WTC11 (cell line): ENCODE measurements around the gene PFDN1. TPM values are rescaled to one million over a fixed set of nuclear protein-coding genes. Genes with fewer than 3 reads are reported as not detected.

ENCODE experiments used
- ATAC-seq: fragments of 200-7000 bp; cut with Tn5 transposase; 2 replicates; pipeline ENCODE4 v1.10.0; 2021; ENCODE audit warnings: mild to moderate bottlenecking, moderate library complexity
- CTCF ChIA-PET: fragments of 300-600 bp; sonication (Branson Sonifier 250); formaldehyde crosslinking; loops from one replicate; lab custom pipeline; 2021; ENCODE audit warnings: antibody characterized with exemption; lab: Charles Lee
- POLR2A ChIA-PET: fragments of 350-600 bp; sonication (Branson Sonifier 250); formaldehyde crosslinking; loops from one replicate; lab custom pipeline; 2021; ENCODE audit warnings: antibody characterized with exemption; lab: Charles Lee
- DNase-seq: peaks from one replicate; pipeline ENCODE4 v3.0.0; 2021; ENCODE audit warnings: low spot score
- H3K27ac Mint-ChIP-seq: 2 replicates; pipeline ENCODE4 v1.8.0; 2021; ENCODE audit warnings: mixed read lengths
- H3K27me3 Mint-ChIP-seq: 2 replicates; pipeline ENCODE4 v1.8.0; 2021; ENCODE audit warnings: low read depth, mild to moderate bottlenecking, moderate library complexity, mixed read lengths
- H3K36me3 Mint-ChIP-seq: 2 replicates; pipeline ENCODE4 v1.8.0; 2021; ENCODE audit warnings: mixed read lengths
- H3K4me1 Mint-ChIP-seq: 2 replicates; pipeline ENCODE4 v1.8.0; 2022; ENCODE audit warnings: mixed read lengths
- H3K4me3 Mint-ChIP-seq: 2 replicates; pipeline ENCODE4 v1.8.0; 2021; ENCODE audit warnings: mild to moderate bottlenecking, moderate library complexity, mixed read lengths
- H3K9me3 Mint-ChIP-seq: 2 replicates; pipeline ENCODE4 v1.8.0; 2021; ENCODE audit warnings: mixed read lengths
- ATF2 ChIP-seq: sonication (generic); formaldehyde crosslinking; IDR thresholded peaks from 2 replicates; pipeline ENCODE4 v1.8.1; 2022; ENCODE audit warnings: low read depth, missing genetic modification reagents, borderline replicate concordance
- ATF3 ChIP-seq: sonication (generic); formaldehyde crosslinking; conservative IDR thresholded peaks from 2 replicates; pipeline ENCODE4 v1.8.1; 2022; ENCODE audit warnings: mild to moderate bottlenecking, missing genetic modification reagents
- E2F4 ChIP-seq: sonication (generic); formaldehyde crosslinking; IDR thresholded peaks from 2 replicates; pipeline ENCODE4 v1.8.1; 2022; ENCODE audit warnings: low read depth, mild to moderate bottlenecking, moderate library complexity, missing genetic modification reagents, borderline replicate concordance
- ESRRA ChIP-seq: sonication (generic); formaldehyde crosslinking; IDR thresholded peaks from 2 replicates; pipeline ENCODE4 v1.8.1; 2022; ENCODE audit warnings: mild to moderate bottlenecking, missing genetic modification reagents, borderline replicate concordance
- FOXJ3 ChIP-seq: sonication (generic); formaldehyde crosslinking; IDR thresholded peaks from 2 replicates; pipeline ENCODE4 v1.9.0; 2021; ENCODE audit warnings: missing genetic modification reagents, mild to moderate bottlenecking, borderline replicate concordance
- GABPB1 ChIP-seq: sonication (generic); formaldehyde crosslinking; IDR thresholded peaks from 2 replicates; pipeline ENCODE4 v1.8.1; 2023; ENCODE audit warnings: mild to moderate bottlenecking, missing genetic modification reagents
- MLX ChIP-seq: sonication (generic); formaldehyde crosslinking; IDR thresholded peaks from 2 replicates; pipeline ENCODE4 v1.8.1; 2023; ENCODE audit warnings: mild to moderate bottlenecking, missing genetic modification reagents, moderate library complexity
- NR3C1 ChIP-seq: sonication (generic); formaldehyde crosslinking; conservative IDR thresholded peaks from 2 replicates; pipeline ENCODE4 v1.8.1; 2023; ENCODE audit warnings: low read depth, mild to moderate bottlenecking, missing genetic modification reagents
- PRDM15 ChIP-seq: sonication (generic); formaldehyde crosslinking; IDR thresholded peaks from 2 replicates; pipeline ENCODE4 v1.8.0; 2022; ENCODE audit warnings: missing genetic modification reagents
- SMAD4 ChIP-seq: sonication (generic); formaldehyde crosslinking; IDR thresholded peaks from 2 replicates; pipeline ENCODE4 v1.8.0; 2022; ENCODE audit warnings: mild to moderate bottlenecking, missing genetic modification reagents
- ZNF232 ChIP-seq: sonication (generic); formaldehyde crosslinking; IDR thresholded peaks from 2 replicates; pipeline ENCODE4 v1.8.0; 2022; ENCODE audit warnings: mild to moderate bottlenecking, missing genetic modification reagents
- ZNF416 ChIP-seq: fragments of 250-450 bp; sonication (Bioruptor Pico); IDR thresholded peaks from 2 replicates; pipeline ENCODE4 v1.9.0; 2021; ENCODE audit warnings: mild to moderate bottlenecking, inconsistent platforms
- ZNF423 ChIP-seq: fragments of 250-450 bp; sonication (Bioruptor Pico); IDR thresholded peaks from 2 replicates; pipeline ENCODE4 v2.1.2; 2022; ENCODE audit warnings: mild to moderate bottlenecking, moderate library complexity
- total RNA-seq: library from RNA; stranded (reverse); gene quantifications from 3 replicates; pipeline ENCODE4 v1.2.3, GENCODE V29; 2021
- TF ChIP-seq, protein P1 (sequence below): sonication (generic); formaldehyde crosslinking; IDR thresholded peaks from 2 replicates; pipeline ENCODE4 v1.8.1; 2023; ENCODE audit warnings: mild to moderate bottlenecking, missing genetic modification reagents, borderline replicate concordance
- TF ChIP-seq, protein P2 (sequence below): sonication (generic); formaldehyde crosslinking; IDR thresholded peaks from 2 replicates; pipeline ENCODE4 v1.8.1; 2023; ENCODE audit warnings: mild to moderate bottlenecking, missing genetic modification reagents
- TF ChIP-seq, protein P3 (sequence below): sonication (generic); formaldehyde crosslinking; conservative IDR thresholded peaks from 2 replicates; pipeline ENCODE4 v1.8.1; 2023; ENCODE audit warnings: mild to moderate bottlenecking, low read depth, missing genetic modification reagents, moderate library complexity
- TF ChIP-seq, protein P4 (sequence below): sonication (generic); formaldehyde crosslinking; IDR thresholded peaks from 2 replicates; pipeline ENCODE4 v1.8.1; 2023; ENCODE audit warnings: mild to moderate bottlenecking, missing genetic modification reagents, moderate library complexity

The PFDN1 gene
- total RNA-seq, 1 experiment from 2014 or later = 44.1 TPM

DNA sequence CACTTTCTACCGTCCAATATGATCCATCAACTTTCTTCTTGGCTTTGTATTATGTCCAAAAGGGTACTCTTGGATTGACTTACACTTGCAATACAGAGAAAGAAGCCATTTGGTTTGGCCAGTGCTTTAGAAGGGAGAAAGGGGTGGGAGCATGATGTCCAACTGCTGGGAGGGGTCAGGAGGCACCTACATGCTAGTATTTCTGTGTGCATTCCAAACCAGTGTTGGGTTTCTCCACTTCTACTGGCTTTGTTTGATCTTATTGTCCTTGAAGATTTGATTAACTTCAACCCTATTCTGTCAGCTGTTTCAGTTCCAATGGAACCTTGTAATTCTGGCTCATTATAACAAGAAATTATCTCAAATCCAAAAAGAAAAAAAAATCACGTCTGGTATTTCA, 100.3 kb downstream of the PFDN1 start:
- ChIA-PET CTCF (interaction anchor here (1.5 kb wide), 1 partner anchor 157 kb away, joined by 4 read pairs; no protein-coding TSS in a partner anchor), POLR2A (no interaction called here)
- H3K4me3 Mint-ChIP-seq = no peak overlapping the region
- no peak for TF ChIP-seq NR3C1
- no peak for TF ChIP-seq E2F4 (CRISPR knock-in tag)
- TF ChIP-seq, protein P1, sequence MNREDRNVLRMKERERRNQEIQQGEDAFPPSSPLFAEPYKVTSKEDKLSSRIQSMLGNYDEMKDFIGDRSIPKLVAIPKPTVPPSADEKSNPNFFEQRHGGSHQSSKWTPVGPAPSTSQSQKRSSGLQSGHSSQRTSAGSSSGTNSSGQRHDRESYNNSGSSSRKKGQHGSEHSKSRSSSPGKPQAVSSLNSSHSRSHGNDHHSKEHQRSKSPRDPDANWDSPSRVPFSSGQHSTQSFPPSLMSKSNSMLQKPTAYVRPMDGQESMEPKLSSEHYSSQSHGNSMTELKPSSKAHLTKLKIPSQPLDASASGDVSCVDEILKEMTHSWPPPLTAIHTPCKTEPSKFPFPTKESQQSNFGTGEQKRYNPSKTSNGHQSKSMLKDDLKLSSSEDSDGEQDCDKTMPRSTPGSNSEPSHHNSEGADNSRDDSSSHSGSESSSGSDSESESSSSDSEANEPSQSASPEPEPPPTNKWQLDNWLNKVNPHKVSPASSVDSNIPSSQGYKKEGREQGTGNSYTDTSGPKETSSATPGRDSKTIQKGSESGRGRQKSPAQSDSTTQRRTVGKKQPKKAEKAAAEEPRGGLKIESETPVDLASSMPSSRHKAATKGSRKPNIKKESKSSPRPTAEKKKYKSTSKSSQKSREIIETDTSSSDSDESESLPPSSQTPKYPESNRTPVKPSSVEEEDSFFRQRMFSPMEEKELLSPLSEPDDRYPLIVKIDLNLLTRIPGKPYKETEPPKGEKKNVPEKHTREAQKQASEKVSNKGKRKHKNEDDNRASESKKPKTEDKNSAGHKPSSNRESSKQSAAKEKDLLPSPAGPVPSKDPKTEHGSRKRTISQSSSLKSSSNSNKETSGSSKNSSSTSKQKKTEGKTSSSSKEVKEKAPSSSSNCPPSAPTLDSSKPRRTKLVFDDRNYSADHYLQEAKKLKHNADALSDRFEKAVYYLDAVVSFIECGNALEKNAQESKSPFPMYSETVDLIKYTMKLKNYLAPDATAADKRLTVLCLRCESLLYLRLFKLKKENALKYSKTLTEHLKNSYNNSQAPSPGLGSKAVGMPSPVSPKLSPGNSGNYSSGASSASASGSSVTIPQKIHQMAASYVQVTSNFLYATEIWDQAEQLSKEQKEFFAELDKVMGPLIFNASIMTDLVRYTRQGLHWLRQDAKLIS = no peak
- no peak for TF ChIP-seq PRDM15 (CRISPR knock-in tag)
- no peak for TF ChIP-seq MLX (CRISPR knock-in tag)
- TF ChIP-seq ZNF423 (CRISPR knock-in tag) = no peak
- TF ChIP-seq ZNF416 (CRISPR knock-in tag) = no peak
- TF ChIP-seq, protein P2, sequence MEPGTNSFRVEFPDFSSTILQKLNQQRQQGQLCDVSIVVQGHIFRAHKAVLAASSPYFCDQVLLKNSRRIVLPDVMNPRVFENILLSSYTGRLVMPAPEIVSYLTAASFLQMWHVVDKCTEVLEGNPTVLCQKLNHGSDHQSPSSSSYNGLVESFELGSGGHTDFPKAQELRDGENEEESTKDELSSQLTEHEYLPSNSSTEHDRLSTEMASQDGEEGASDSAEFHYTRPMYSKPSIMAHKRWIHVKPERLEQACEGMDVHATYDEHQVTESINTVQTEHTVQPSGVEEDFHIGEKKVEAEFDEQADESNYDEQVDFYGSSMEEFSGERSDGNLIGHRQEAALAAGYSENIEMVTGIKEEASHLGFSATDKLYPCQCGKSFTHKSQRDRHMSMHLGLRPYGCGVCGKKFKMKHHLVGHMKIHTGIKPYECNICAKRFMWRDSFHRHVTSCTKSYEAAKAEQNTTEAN = no peak
- TF ChIP-seq, protein P3, sequence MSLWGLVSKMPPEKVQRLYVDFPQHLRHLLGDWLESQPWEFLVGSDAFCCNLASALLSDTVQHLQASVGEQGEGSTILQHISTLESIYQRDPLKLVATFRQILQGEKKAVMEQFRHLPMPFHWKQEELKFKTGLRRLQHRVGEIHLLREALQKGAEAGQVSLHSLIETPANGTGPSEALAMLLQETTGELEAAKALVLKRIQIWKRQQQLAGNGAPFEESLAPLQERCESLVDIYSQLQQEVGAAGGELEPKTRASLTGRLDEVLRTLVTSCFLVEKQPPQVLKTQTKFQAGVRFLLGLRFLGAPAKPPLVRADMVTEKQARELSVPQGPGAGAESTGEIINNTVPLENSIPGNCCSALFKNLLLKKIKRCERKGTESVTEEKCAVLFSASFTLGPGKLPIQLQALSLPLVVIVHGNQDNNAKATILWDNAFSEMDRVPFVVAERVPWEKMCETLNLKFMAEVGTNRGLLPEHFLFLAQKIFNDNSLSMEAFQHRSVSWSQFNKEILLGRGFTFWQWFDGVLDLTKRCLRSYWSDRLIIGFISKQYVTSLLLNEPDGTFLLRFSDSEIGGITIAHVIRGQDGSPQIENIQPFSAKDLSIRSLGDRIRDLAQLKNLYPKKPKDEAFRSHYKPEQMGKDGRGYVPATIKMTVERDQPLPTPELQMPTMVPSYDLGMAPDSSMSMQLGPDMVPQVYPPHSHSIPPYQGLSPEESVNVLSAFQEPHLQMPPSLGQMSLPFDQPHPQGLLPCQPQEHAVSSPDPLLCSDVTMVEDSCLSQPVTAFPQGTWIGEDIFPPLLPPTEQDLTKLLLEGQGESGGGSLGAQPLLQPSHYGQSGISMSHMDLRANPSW (CRISPR knock-in tag) = no peak
- no peak for TF ChIP-seq ESRRA (CRISPR knock-in tag)
- TF ChIP-seq SMAD4 (CRISPR knock-in tag) = no peak
- TF ChIP-seq ATF3 (CRISPR knock-in tag) = no peak
- TF ChIP-seq, protein P4, sequence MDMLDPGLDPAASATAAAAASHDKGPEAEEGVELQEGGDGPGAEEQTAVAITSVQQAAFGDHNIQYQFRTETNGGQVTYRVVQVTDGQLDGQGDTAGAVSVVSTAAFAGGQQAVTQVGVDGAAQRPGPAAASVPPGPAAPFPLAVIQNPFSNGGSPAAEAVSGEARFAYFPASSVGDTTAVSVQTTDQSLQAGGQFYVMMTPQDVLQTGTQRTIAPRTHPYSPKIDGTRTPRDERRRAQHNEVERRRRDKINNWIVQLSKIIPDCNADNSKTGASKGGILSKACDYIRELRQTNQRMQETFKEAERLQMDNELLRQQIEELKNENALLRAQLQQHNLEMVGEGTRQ (CRISPR knock-in tag) = no peak
- TF ChIP-seq ATF2 = no peak
- no peak for TF ChIP-seq FOXJ3
- TF ChIP-seq ZNF232 (CRISPR knock-in tag) = no peak
- TF ChIP-seq GABPB1 (CRISPR knock-in tag) = no peak
- no peaks in the 10 kb centered on the region for H3K36me3 Mint-ChIP-seq
- H3K27me3 Mint-ChIP-seq = no peaks in the 10 kb centered on the region
- no peak for ATAC-seq
- no peak overlapping the region for H3K27ac Mint-ChIP-seq
- H3K4me1 Mint-ChIP-seq = peaks cover 12% of the 10 kb centered on the region
- 0 out of 2 replicates have a peak, but pooled peaks cover 3% of the 10 kb centered on the region for H3K9me3 Mint-ChIP-seq
- DNase-seq = no peak
